SJCRH30 (cell line): ENCODE measurements around the gene DNAH17. TPM values are rescaled to one million over a fixed set of nuclear protein-coding genes. Genes with fewer than 3 reads are reported as not detected.

Experiments
- DNase-seq, 2 experiments: peaks; one replicate each; pipeline ENCODE4 v3.0.0-alpha.2; 2015 to 2020
- H3K27ac ChIP-seq: fragments of 250-450 bp; sonication (Bioruptor Pico); 2 replicates; pipeline ENCODE4 v1.5.1; 2020; ENCODE audit warnings: mild to moderate bottlenecking, moderate library complexity
- H3K27me3 ChIP-seq: fragments of 250-450 bp; sonication (Bioruptor Pico); 2 replicates; pipeline ENCODE4 v1.5.1; 2020; ENCODE audit warnings: mild to moderate bottlenecking, moderate library complexity
- H3K36me3 ChIP-seq: fragments of 250-450 bp; sonication (Bioruptor Pico); 2 replicates; pipeline ENCODE4 v1.5.1; 2020; ENCODE audit warnings: mild to moderate bottlenecking, moderate library complexity
- H3K4me1 ChIP-seq: fragments of 250-450 bp; sonication (Bioruptor Pico); 2 replicates; pipeline ENCODE4 v1.5.1; 2020; ENCODE audit warnings: mild to moderate bottlenecking, moderate library complexity
- H3K4me3 ChIP-seq: fragments of 250-450 bp; sonication (Bioruptor Pico); 2 replicates; pipeline ENCODE4 v1.5.1; 2020; ENCODE audit warnings: mild to moderate bottlenecking, moderate library complexity
- H3K9me3 ChIP-seq: fragments of 250-450 bp; sonication (Bioruptor Pico); replicated peaks from 2 replicates; pipeline ENCODE4 v1.5.1; 2020; ENCODE audit warnings: mild to moderate bottlenecking, moderate library complexity
- total RNA-seq: library from RNA; depleted of rRNA; stranded (reverse); fragments of >200 nt; shearing (Covaris generic); gene quantifications from 2 replicates; pipeline ENCODE4 v1.2.3, GENCODE V29; 2014; rRNA removed

Gene DNAH17, protein sequence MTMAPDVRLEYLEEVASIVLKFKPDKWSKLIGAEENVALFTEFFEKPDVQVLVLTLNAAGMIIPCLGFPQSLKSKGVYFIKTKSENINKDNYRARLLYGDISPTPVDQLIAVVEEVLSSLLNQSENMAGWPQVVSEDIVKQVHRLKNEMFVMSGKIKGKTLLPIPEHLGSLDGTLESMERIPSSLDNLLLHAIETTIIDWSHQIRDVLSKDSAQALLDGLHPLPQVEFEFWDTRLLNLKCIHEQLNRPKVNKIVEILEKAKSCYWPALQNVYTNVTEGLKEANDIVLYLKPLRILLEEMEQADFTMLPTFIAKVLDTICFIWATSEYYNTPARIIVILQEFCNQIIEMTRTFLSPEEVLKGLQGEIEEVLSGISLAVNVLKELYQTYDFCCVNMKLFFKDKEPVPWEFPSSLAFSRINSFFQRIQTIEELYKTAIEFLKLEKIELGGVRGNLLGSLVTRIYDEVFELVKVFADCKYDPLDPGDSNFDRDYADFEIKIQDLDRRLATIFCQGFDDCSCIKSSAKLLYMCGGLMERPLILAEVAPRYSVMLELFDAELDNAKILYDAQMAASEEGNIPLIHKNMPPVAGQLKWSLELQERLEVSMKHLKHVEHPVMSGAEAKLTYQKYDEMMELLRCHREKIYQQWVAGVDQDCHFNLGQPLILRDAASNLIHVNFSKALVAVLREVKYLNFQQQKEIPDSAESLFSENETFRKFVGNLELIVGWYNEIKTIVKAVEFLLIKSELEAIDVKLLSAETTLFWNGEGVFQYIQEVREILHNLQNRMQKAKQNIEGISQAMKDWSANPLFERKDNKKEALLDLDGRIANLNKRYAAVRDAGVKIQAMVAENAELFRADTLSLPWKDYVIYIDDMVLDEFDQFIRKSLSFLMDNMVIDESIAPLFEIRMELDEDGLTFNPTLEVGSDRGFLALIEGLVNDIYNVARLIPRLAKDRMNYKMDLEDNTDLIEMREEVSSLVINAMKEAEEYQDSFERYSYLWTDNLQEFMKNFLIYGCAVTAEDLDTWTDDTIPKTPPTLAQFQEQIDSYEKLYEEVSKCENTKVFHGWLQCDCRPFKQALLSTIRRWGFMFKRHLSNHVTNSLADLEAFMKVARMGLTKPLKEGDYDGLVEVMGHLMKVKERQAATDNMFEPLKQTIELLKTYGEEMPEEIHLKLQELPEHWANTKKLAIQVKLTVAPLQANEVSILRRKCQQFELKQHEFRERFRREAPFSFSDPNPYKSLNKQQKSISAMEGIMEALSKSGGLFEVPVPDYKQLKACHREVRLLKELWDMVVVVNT (N-terminal part only)
- total RNA-seq, result 3.1 and 3.7 TPM in 2 replicates

- peaks cover 2% of the 10 kb centered on the region; the same call in 1 of the 2 replicates for H3K36me3 ChIP-seq
- H3K4me1 ChIP-seq, result peaks cover 18% of the 10 kb centered on the region
Observed at GRCh38 chr17:78577296-78577695, at the start of gene DNAH17. DNAH17 (minus strand) TSS chr17:78577396; CDS start chr17:78575057, 2,339 bp downstream.

GRCh38 chr17:78624324-78625151, 47.3 kb upstream of the DNAH17 start:
- no peak overlapping the region for H3K4me3 ChIP-seq
- H3K9me3 ChIP-seq, result 0 out of 2 replicates have a peak, but pooled peaks cover 5% of the 10 kb centered on the region
- H3K27me3 ChIP-seq, result no peaks in the 10 kb centered on the region
- DNase-seq, result peak in 1 of 2 experiments; percentile 51
- H3K4me1 ChIP-seq, result peaks cover 21% of the 10 kb centered on the region
- H3K36me3 ChIP-seq, result no peaks in the 10 kb centered on the region
- no peak overlapping the region for H3K27ac ChIP-seq

More at GRCh38 chr17:78577296-78577695, at the start of gene DNAH17:
- H3K27me3 ChIP-seq, result no peaks in the 10 kb centered on the region
- H3K27ac ChIP-seq, result no peak within 1 kb of the TSS
- no peak for DNase-seq
- H3K4me3 ChIP-seq, result no peak within 1 kb of the TSS
- no peaks in the 10 kb centered on the region; the same call in 1 of the 2 replicates for H3K9me3 ChIP-seq

DNA sequence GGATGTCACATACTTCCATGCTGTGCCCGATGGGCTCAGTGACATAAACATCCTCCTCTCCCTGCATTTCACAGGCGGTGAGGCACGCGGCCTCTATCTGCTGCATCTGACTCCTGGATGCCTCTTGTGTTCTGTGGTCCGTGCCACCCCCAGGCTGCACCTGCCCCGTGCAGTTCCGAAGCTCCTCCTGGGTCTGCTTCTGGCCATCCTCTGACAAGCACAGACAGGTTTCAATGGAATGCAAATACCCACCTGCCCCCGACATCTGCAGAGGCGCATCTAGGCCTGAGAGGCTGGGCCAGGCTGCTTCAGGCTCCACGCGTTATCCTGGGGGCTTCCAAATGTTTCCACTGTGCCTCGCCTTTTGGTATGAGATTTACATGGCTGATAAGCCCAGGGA, 46.3 kb upstream of the DNAH17 start:
- Histone ChIP-seq H3K36me3 (no peaks in the 10 kb centered on the region), H3K9me3 (0 out of 2 replicates have a peak, but pooled peaks cover 5% of the 10 kb centered on the region), H3K27ac (no peak overlapping the region), H3K4me3 (no peak overlapping the region), H3K4me1 (peaks cover 11% of the 10 kb centered on the region), H3K27me3 (no peaks in the 10 kb centered on the region)
- DNase-seq, result no peak

- H3K27ac ChIP-seq, result no peak overlapping the region
- no peak for DNase-seq
- H3K4me1 ChIP-seq, result peaks cover 9% of the 10 kb centered on the region
- H3K36me3 ChIP-seq, result no peaks in the 10 kb centered on the region
- H3K27me3 ChIP-seq, result no peaks in the 10 kb centered on the region
- 0 out of 2 replicates have a peak, but pooled peaks cover 5% of the 10 kb centered on the region for H3K9me3 ChIP-seq
- no peak overlapping the region for H3K4me3 ChIP-seq
Observed at GRCh38 chr17:78622491-78623265, 45.5 kb upstream of the DNAH17 start.

DNA sequence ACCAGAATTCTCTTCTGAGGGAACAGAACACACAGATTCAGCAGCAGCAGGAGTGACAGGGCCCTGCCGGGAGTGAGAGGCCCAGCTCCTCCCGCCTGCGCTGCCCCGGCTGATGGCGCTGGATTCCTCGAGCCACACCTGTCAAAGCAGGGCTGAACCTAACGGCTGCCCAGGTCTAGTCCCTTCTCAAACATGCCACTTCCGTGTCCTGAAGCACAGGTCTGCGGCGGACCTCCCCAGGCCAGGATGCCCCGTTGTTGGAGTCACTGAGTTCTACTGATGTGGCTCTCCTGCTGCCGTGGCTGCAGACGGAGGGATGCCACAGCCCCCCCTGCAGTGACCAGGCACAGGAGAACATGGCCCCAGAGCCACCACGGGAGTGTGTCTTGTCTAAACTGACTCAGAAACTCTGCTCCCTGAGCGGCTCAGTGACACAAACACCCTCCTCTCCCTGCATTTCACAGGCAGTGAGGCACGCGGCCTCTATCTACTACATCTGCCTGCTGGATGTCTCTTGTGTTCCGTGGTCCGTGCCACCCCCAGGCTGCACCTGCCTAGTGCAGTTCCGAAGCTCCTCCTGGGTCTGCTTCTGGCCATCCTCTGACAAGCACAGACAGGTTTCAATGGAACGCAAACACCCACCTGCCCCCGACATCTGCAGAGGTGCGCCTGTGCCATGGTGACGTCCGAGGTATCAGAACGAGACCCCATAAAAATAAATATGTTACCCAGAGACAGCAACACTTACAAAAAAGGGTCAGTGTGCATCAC, 44.7 kb upstream of the DNAH17 start:
- Histone ChIP-seq H3K9me3 (0 out of 2 replicates have a peak, but pooled peaks cover 5% of the 10 kb centered on the region), H3K27me3 (no peaks in the 10 kb centered on the region), H3K4me1 (peaks cover 17% of the 10 kb centered on the region), H3K27ac (no peak overlapping the region), H3K36me3 (no peaks in the 10 kb centered on the region), H3K4me3 (no peak overlapping the region)
- no peak for DNase-seq

DNA sequence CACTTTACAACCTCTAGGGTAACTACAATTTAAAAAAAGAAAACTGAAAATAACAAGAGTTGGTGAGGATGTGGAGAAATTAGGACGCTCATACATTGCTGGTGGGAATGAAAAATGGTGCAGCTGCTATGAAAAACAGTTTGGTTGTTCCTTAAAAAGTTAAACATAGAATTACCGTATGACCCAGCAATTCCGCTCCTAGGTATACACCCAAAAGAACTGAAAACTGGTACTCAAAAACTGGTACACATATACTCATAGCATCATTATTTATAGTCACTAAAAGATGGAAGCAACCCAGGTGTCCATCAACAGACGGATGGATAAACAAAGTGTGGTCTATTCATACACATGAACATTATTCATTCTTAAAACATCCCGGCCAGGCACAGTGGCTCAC, 42.9 kb upstream of the DNAH17 start:
- H3K36me3 ChIP-seq, result no peaks in the 10 kb centered on the region
- peaks cover 17% of the 10 kb centered on the region for H3K4me1 ChIP-seq
- H3K9me3 ChIP-seq, result 0 out of 2 replicates have a peak, but pooled peaks cover 5% of the 10 kb centered on the region
- DNase-seq, result no peak
- H3K27me3 ChIP-seq, result no peaks in the 10 kb centered on the region
- H3K27ac ChIP-seq, result no peak overlapping the region
- no peak overlapping the region for H3K4me3 ChIP-seq

- Histone ChIP-seq H3K9me3 (0 out of 2 replicates have a peak, but pooled peaks cover 5% of the 10 kb centered on the region), H3K27ac (no peak overlapping the region), H3K4me3 (no peak overlapping the region), H3K4me1 (peaks cover 12% of the 10 kb centered on the region), H3K27me3 (no peaks in the 10 kb centered on the region), H3K36me3 (no peaks in the 10 kb centered on the region)
- no peak for DNase-seq
Observed at GRCh38 chr17:78619334-78619733, 42.1 kb upstream of the DNAH17 start.

- no peak overlapping the region for H3K27ac ChIP-seq
- no peak for DNase-seq
- no peaks in the 10 kb centered on the region for H3K36me3 ChIP-seq
- H3K4me1 ChIP-seq, result peaks cover 12% of the 10 kb centered on the region
- H3K4me3 ChIP-seq, result no peak overlapping the region
- H3K27me3 ChIP-seq, result no peaks in the 10 kb centered on the region
- H3K9me3 ChIP-seq, result 0 out of 2 replicates have a peak, but pooled peaks cover 5% of the 10 kb centered on the region
Observed at GRCh38 chr17:78618264-78619066, 41.3 kb upstream of the DNAH17 start.

DNA sequence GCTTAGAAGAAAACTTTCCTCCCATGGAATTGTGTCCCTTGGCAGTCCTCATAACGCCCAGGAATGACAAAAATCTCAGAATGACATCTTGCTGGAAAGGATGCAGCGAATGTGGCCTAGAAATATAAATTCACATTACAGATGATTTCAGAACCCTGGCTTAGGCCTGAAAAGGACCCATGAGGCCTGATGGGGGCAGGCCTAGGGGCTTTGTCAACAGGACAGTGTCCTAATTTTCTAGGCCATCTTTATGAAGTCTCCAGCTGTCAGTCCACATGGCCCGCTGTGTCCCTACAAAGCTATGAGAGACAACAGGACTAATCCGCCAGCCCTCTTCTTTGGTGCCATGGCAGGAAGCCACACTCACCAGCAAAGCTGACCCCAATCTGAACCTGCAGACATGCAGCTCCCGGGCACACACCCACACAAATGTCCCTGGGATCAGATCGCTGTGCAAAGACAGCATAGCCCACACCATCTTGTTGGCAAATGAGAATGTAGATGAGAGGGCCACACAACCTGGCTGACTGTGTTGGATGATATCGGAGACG, 40.4 kb upstream of the DNAH17 start:
- H3K27ac ChIP-seq, result no peak overlapping the region

GRCh38 chr17:78616946-78617345, 39.8 kb upstream of the DNAH17 start:
- Histone ChIP-seq H3K36me3 (no peaks in the 10 kb centered on the region), H3K4me1 (peaks cover 16% of the 10 kb centered on the region), H3K4me3 (no peak overlapping the region), H3K27ac (no peak overlapping the region), H3K9me3 (0 out of 2 replicates have a peak, but pooled peaks cover 5% of the 10 kb centered on the region), H3K27me3 (no peaks in the 10 kb centered on the region)
- no peak for DNase-seq

More for the DNA sequence above, 40.4 kb upstream of the DNAH17 start:
- 0 out of 2 replicates have a peak, but pooled peaks cover 5% of the 10 kb centered on the region for H3K9me3 ChIP-seq
- peak; percentile 64 to 76 for DNase-seq
- peaks cover 12% of the 10 kb centered on the region for H3K4me1 ChIP-seq
- no peaks in the 10 kb centered on the region for H3K36me3 ChIP-seq
- no peak overlapping the region for H3K4me3 ChIP-seq
- no peaks in the 10 kb centered on the region for H3K27me3 ChIP-seq

DNA sequence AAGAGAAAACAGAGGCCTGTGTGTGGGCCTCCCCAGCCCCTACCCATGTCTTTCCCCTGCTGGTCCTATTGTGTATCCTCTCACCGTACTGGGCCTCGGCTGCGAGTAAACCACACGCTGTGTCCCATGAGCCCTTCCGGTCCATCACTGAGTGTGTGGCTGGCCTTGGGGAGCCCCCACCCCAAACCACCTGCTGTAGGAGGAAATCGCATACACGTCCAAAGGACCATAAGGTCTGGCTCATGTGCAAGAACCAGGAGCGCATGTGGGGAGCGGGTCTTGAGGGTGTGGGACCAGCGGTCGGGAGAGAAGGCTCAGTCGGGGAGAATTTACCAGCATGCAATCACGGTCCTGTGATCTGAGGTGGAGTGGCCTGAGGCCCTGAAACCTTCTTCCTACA, 38.4 kb upstream of the DNAH17 start:
- no peak overlapping the region for H3K27ac ChIP-seq
- DNase-seq, result no peak
- no peaks in the 10 kb centered on the region for H3K27me3 ChIP-seq
- no peak overlapping the region for H3K4me3 ChIP-seq
- H3K4me1 ChIP-seq, result peaks cover 30% of the 10 kb centered on the region
- H3K36me3 ChIP-seq, result no peaks in the 10 kb centered on the region
- H3K9me3 ChIP-seq, result 0 out of 2 replicates have a peak, but pooled peaks cover 5% of the 10 kb centered on the region
